BLaER1 (cell line): ENCODE data around the gene LTBP2.

Experiments
- H3K27ac ChIP-seq: shearing (Covaris generic); formaldehyde crosslinking; 2 replicates; pipeline ENCODE4 v1.8.1; 2022
- H3K27me3 ChIP-seq: shearing (Covaris generic); formaldehyde crosslinking; 2 replicates; pipeline ENCODE4 v1.8.1; 2022
- H3K36me3 ChIP-seq: shearing (Covaris generic); formaldehyde crosslinking; 2 replicates; pipeline ENCODE4 v1.8.1; 2022
- H3K4me1 ChIP-seq: shearing (Covaris generic); formaldehyde crosslinking; 2 replicates; pipeline ENCODE4 v1.8.1; 2022
- H3K4me2 ChIP-seq: shearing (Covaris generic); formaldehyde crosslinking; 2 replicates; pipeline ENCODE4 v1.8.1; 2022
- H3K4me3 ChIP-seq: shearing (Covaris generic); formaldehyde crosslinking; 2 replicates; pipeline ENCODE4 v1.8.1; 2022
- H3K9ac ChIP-seq: shearing (Covaris generic); formaldehyde crosslinking; 2 replicates; pipeline ENCODE4 v1.8.1; 2022
- H3K9me3 ChIP-seq: shearing (Covaris generic); formaldehyde crosslinking; 2 replicates; pipeline ENCODE4 v1.8.1; 2022
- H4K20me1 ChIP-seq: shearing (Covaris generic); formaldehyde crosslinking; 2 replicates; pipeline ENCODE4 v1.8.1; 2022
- Cebpa-rat ChIP-seq: shearing (Covaris generic); IDR thresholded peaks from 2 replicates; pipeline ENCODE4 v1.8.1; 2022

LTBP2 gene

GRCh38 chr14:74480046-74480445, 132.0 kb downstream of the LTBP2 start:
- H3K4me2 ChIP-seq = no peak overlapping the region
- no peak overlapping the region for H3K4me3 ChIP-seq
- peaks cover 71% of the 10 kb centered on the region for H3K36me3 ChIP-seq
- no peaks in the 10 kb centered on the region for H3K9me3 ChIP-seq
- H3K27ac ChIP-seq = no peak overlapping the region
- no peaks in the 10 kb centered on the region for H3K4me1 ChIP-seq
- 0 out of 2 replicates have a peak, but pooled peaks cover 6% of the 10 kb centered on the region for H4K20me1 ChIP-seq
- H3K27me3 ChIP-seq = no peaks in the 10 kb centered on the region
- TF ChIP-seq Cebpa-rat = no peak
- no peak overlapping the region for H3K9ac ChIP-seq

GRCh38 chr14:74478996-74479635, 132.9 kb downstream of the LTBP2 start:
- H3K9me3 ChIP-seq = no peaks in the 10 kb centered on the region
- no peak overlapping the region for H3K4me2 ChIP-seq
- H3K4me1 ChIP-seq = no peaks in the 10 kb centered on the region
- H3K4me3 ChIP-seq = no peak overlapping the region
- H3K36me3 ChIP-seq = peaks cover 67% of the 10 kb centered on the region
- TF ChIP-seq Cebpa-rat = no peak
- H3K9ac ChIP-seq = no peak overlapping the region
- H3K27ac ChIP-seq = no peak overlapping the region
- H3K27me3 ChIP-seq = no peaks in the 10 kb centered on the region
- 0 out of 2 replicates have a peak, but pooled peaks cover 6% of the 10 kb centered on the region for H4K20me1 ChIP-seq

- no peak overlapping the region for H3K4me3 ChIP-seq
- H3K27ac ChIP-seq = no peak overlapping the region
- peaks cover 55% of the 10 kb centered on the region for H3K36me3 ChIP-seq
- peaks cover 3% of the 10 kb centered on the region; the same call in 1 of the 2 replicates for H3K4me1 ChIP-seq
- H3K9ac ChIP-seq = no peak overlapping the region
- no peaks in the 10 kb centered on the region for H3K27me3 ChIP-seq
- 0 out of 2 replicates have a peak, but pooled peaks cover 6% of the 10 kb centered on the region for H4K20me1 ChIP-seq
- no peak for TF ChIP-seq Cebpa-rat
- no peaks in the 10 kb centered on the region for H3K9me3 ChIP-seq
- no peak overlapping the region for H3K4me2 ChIP-seq
These were observed 135.4 kb downstream of the LTBP2 start for GRCh38 chr14:74476607-74477006.

GRCh38 chr14:74476107-74476506, 135.9 kb downstream of the LTBP2 start:
- H4K20me1 ChIP-seq = 0 out of 2 replicates have a peak, but pooled peaks cover 3% of the 10 kb centered on the region
- no peaks in the 10 kb centered on the region for H3K9me3 ChIP-seq
- peaks cover 3% of the 10 kb centered on the region; the same call in 1 of the 2 replicates for H3K4me1 ChIP-seq
- no peak overlapping the region for H3K4me2 ChIP-seq
- no peak overlapping the region for H3K4me3 ChIP-seq
- no peak for TF ChIP-seq Cebpa-rat
- peaks cover 50% of the 10 kb centered on the region for H3K36me3 ChIP-seq
- no peak overlapping the region for H3K9ac ChIP-seq
- H3K27ac ChIP-seq = no peak overlapping the region
- no peaks in the 10 kb centered on the region for H3K27me3 ChIP-seq

GRCh38 chr14:74475678-74476077, 136.4 kb downstream of the LTBP2 start:
- no peak overlapping the region for H3K9ac ChIP-seq
- no peaks in the 10 kb centered on the region for H3K27me3 ChIP-seq
- H4K20me1 ChIP-seq = no peaks in the 10 kb centered on the region
- H3K4me3 ChIP-seq = no peak overlapping the region
- H3K27ac ChIP-seq = no peak overlapping the region
- H3K36me3 ChIP-seq = peaks cover 45% of the 10 kb centered on the region
- TF ChIP-seq Cebpa-rat = no peak
- H3K4me2 ChIP-seq = no peak overlapping the region
- no peaks in the 10 kb centered on the region for H3K9me3 ChIP-seq
- peaks cover 3% of the 10 kb centered on the region; the same call in 1 of the 2 replicates for H3K4me1 ChIP-seq

GRCh38 chr14:74474376-74474775, 137.7 kb downstream of the LTBP2 start:
- TF ChIP-seq Cebpa-rat = no peak
- no peak overlapping the region for H3K4me2 ChIP-seq
- peaks cover 33% of the 10 kb centered on the region for H3K36me3 ChIP-seq
- H3K27ac ChIP-seq = no peak overlapping the region
- H4K20me1 ChIP-seq = no peaks in the 10 kb centered on the region
- no peaks in the 10 kb centered on the region for H3K27me3 ChIP-seq
- H3K9ac ChIP-seq = no peak overlapping the region
- peaks cover 3% of the 10 kb centered on the region; the same call in 1 of the 2 replicates for H3K4me1 ChIP-seq
- H3K9me3 ChIP-seq = no peaks in the 10 kb centered on the region
- H3K4me3 ChIP-seq = no peak overlapping the region

GRCh38 chr14:74472601-74473000, 139.4 kb downstream of the LTBP2 start:
- Histone ChIP-seq H3K27ac (no peak overlapping the region), H3K4me2 (no peak overlapping the region), H3K4me3 (no peak overlapping the region), H4K20me1 (no peaks in the 10 kb centered on the region), H3K4me1 (peaks cover 3% of the 10 kb centered on the region; the same call in 1 of the 2 replicates), H3K9me3 (no peaks in the 10 kb centered on the region), H3K9ac (no peak overlapping the region), H3K27me3 (no peaks in the 10 kb centered on the region), H3K36me3 (peaks cover 23% of the 10 kb centered on the region)
- TF ChIP-seq Cebpa-rat = no peak

- Histone ChIP-seq H3K9me3 (no peaks in the 10 kb centered on the region), H3K4me3 (no peak overlapping the region), H3K4me1 (peaks cover 3% of the 10 kb centered on the region; the same call in 1 of the 2 replicates), H3K27ac (no peak overlapping the region), H4K20me1 (no peaks in the 10 kb centered on the region), H3K9ac (no peak overlapping the region), H3K27me3 (no peaks in the 10 kb centered on the region), H3K36me3 (peaks cover 13% of the 10 kb centered on the region), H3K4me2 (no peak overlapping the region)
- no peak for TF ChIP-seq Cebpa-rat
These were observed 142.2 kb downstream of the LTBP2 start for GRCh38 chr14:74469548-74470518.

- H3K27ac ChIP-seq = no peak overlapping the region
- no peak overlapping the region for H3K4me2 ChIP-seq
- no peak for TF ChIP-seq Cebpa-rat
- H3K9me3 ChIP-seq = no peaks in the 10 kb centered on the region
- no peaks in the 10 kb centered on the region for H4K20me1 ChIP-seq
- H3K4me3 ChIP-seq = no peak overlapping the region
- no peak overlapping the region for H3K9ac ChIP-seq
- H3K4me1 ChIP-seq = peaks cover 3% of the 10 kb centered on the region; the same call in 1 of the 2 replicates
- H3K36me3 ChIP-seq = peaks cover 2% of the 10 kb centered on the region
- H3K27me3 ChIP-seq = no peaks in the 10 kb centered on the region
These were observed 143.5 kb downstream of the LTBP2 start for GRCh38 chr14:74468513-74468912.

GRCh38 chr14:74465335-74465734, 146.7 kb downstream of the LTBP2 start:
- Histone ChIP-seq H3K36me3 (no peaks in the 10 kb centered on the region), H3K27ac (no peak overlapping the region), H3K4me2 (no peak overlapping the region), H3K4me1 (peaks cover 6% of the 10 kb centered on the region; the same call in 1 of the 2 replicates), H4K20me1 (no peaks in the 10 kb centered on the region), H3K4me3 (no peak overlapping the region), H3K9me3 (no peaks in the 10 kb centered on the region), H3K9ac (no peak overlapping the region), H3K27me3 (no peaks in the 10 kb centered on the region)
- TF ChIP-seq Cebpa-rat = no peak
